ENCODE data around the gene CDK14. TPM values are rescaled to one million over a fixed set of nuclear protein-coding genes. Genes with fewer than 3 reads are reported as not detected.

CDK14 gene
- total RNA-seq, 1 experiment from 2014 or later, result 57.9 TPM

- TF ChIP-seq ARID4B (CRISPR knock-in tag; IDR thresholded peaks at IDR 0.05; ENCODE audit: borderline replicate concordance) (no peak), NFE2L1 (CRISPR knock-in tag; IDR thresholded peaks at IDR 0.05) (no peak), JAZF1 (CRISPR knock-in tag; IDR thresholded peaks at IDR 0.05) (no peak), ELF4 (CRISPR knock-in tag; IDR thresholded peaks at IDR 0.05; ENCODE audit: low read depth) (no peak), NR3C1 (CRISPR knock-in tag; conservative IDR thresholded peaks at IDR 0.05; ENCODE audit: low read depth) (no peak), SMAD4 (CRISPR knock-in tag; IDR thresholded peaks at IDR 0.05) (no peak), ATF6 (CRISPR knock-in tag; IDR thresholded peaks at IDR 0.05) (no peak), CBFB (CRISPR knock-in tag; IDR thresholded peaks at IDR 0.05; ENCODE audit: low read depth) (no peak), ETV6 (CRISPR knock-in tag; IDR thresholded peaks at IDR 0.05) (no peak), ZNF263 (CRISPR knock-in tag; IDR thresholded peaks at IDR 0.05; ENCODE audit: low read depth) (no peak)
Observed at GRCh38 chr7:90593205-90593604, 2.9 kb upstream of the CDK14 start (continued).

GRCh38 chr7:90594751-90595317 lies 1.3 kb upstream of the CDK14 start:
- H3K27ac Mint-ChIP-seq, result peak overlapping the region; percentile 98
- peaks cover 3% of the 10 kb centered on the region for H3K27me3 Mint-ChIP-seq (ENCODE audit: low read depth)
- TF ChIP-seq USF2 (CRISPR knock-in tag; IDR thresholded peaks at IDR 0.05) (0 out of 2 replicates have a peak, but pooled peaks have one; percentile 23), ETV6 (CRISPR knock-in tag; IDR thresholded peaks at IDR 0.05) (peak; percentile 67; the same call in 1 of the 2 replicates), MAX (CRISPR knock-in tag; IDR thresholded peaks at IDR 0.05) (no peak), E2F4 (CRISPR knock-in tag; IDR thresholded peaks at IDR 0.05; ENCODE audit: borderline replicate concordance, low read depth) (no peak), TEAD1 (CRISPR knock-in tag; IDR thresholded peaks at IDR 0.05) (peak; percentile 92; the same call in 1 of the 2 replicates), SP1 (CRISPR knock-in tag; conservative IDR thresholded peaks at IDR 0.05) (0 out of 2 replicates have a peak, but pooled peaks have one; percentile 23)
- no peaks in the 10 kb centered on the region; the same call in 1 of the 2 replicates for H3K36me3 Mint-ChIP-seq
- peak overlapping the region; percentile 79 for H3K4me3 Mint-ChIP-seq
- POLR2A ChIA-PET, result interaction anchor here (0.7 to 1.3 kb wide), 2 partner anchors 191 to 1105 kb away, joined by 3 read pairs; no protein-coding TSS in a partner anchor
- DNase-seq (ENCODE audit: low spot score) (peak; percentile 26), ATAC-seq (peak; percentile 75)
- H3K4me1 Mint-ChIP-seq, result peaks cover 48% of the 10 kb centered on the region
- H3K9me3 Mint-ChIP-seq, result no peaks in the 10 kb centered on the region
- CTCF ChIA-PET, result interaction anchor here (0.6 to 2.3 kb wide), 6 partner anchors 10 to 1420 kb away, joined by 3 to 18 read pairs (median 4); no protein-coding TSS in a partner anchor
